Adrenal gland (tissue), 5 donors: ENCODE results near the gene MRPL17.

Experiments used
- CTCF ChIP-seq, 6 experiments: fragments of 450-650 bp in 4 of 6; fragments of 200-600 bp in 2 of 6; sonication (generic) in 1 of 6; IDR thresholded peaks; 1 replicate in 5 of 6; 2 replicates in 1 of 6; pipeline versions ENCODE4 v1.5.1 to v1.8.0; 2016 to 2021; ENCODE audit warnings: antibody characterized with exemption in 6 of 6, mild to moderate bottlenecking in 2 of 6, moderate library complexity in 1 of 6
- POLR2A ChIP-seq, 2 donors: fragments of 450-650 bp; IDR thresholded peaks; one replicate each; pipeline ENCODE4 v1.6.1; 2017; ENCODE audit warnings: antibody characterized with exemption in 2 of 2, mild to moderate bottlenecking in 2 of 2, moderate library complexity in 1 of 2
- donor health status: DM: no; HTN: no; CAD: no.

GRCh38 chr11:6654281-6655019, 28.7 kb downstream of the MRPL17 start:
- no peak for TF ChIP-seq CTCF (IDR thresholded peaks at IDR 0.05)
- TF ChIP-seq POLR2A (IDR thresholded peaks at IDR 0.05): no peak
